Measurements from ENCODE around the gene ENTHD1.

GRCh38 chr22:39748877-39749276, 144.7 kb downstream of the ENTHD1 start:
- TF ChIP-seq POLR2A (IDR thresholded peaks at IDR 0.05; ENCODE audit: low read depth) (no peak), CTCF (IDR thresholded peaks at IDR 0.05) (no peak), POLR2AphosphoS5 (IDR thresholded peaks at IDR 0.05) (no peak), EP300 (IDR thresholded peaks at IDR 0.05) (no peak)

All from esophagus muscularis mucosa (tissue), 4 donors.